B cell (primary cell): ENCODE results near the gene ZNF804A.

Experiments used
- EZH2 ChIP-seq: IDR thresholded peaks from 2 replicates; pipeline ENCODE4 v1.6.1; 2012; ENCODE audit warnings: borderline replicate concordance, low read depth, mild to moderate bottlenecking, moderate library complexity, low read length; ENCODE audit not compliant: insufficient read depth, poor library complexity, severe bottlenecking
- TF ChIP-seq, protein P1 (sequence below): fragments of 200-600 bp; IDR thresholded peaks from one replicate; pipeline ENCODE4 v1.8.0; 2022; ENCODE audit warnings: antibody characterized with exemption, mild to moderate bottlenecking

DNA sequence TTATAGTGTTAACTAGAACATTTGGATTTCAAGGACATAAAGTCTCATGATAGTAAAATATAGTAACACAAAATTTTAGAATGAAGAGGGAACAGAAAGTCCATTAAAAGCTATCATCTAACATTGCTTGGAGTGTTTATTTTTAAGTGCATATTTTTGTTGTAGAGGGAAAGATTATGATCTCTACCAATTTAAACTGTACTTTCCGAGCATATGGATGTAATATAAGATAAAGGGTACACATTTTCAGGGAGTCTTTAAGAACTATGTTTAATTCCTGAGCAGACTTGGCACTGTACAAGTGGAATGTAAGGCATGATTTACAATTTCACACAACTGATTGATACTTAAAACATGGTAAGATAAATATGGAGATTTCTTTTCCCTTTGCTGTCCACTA, 34.2 kb upstream of the ZNF804A start:
- TF ChIP-seq, protein P1, sequence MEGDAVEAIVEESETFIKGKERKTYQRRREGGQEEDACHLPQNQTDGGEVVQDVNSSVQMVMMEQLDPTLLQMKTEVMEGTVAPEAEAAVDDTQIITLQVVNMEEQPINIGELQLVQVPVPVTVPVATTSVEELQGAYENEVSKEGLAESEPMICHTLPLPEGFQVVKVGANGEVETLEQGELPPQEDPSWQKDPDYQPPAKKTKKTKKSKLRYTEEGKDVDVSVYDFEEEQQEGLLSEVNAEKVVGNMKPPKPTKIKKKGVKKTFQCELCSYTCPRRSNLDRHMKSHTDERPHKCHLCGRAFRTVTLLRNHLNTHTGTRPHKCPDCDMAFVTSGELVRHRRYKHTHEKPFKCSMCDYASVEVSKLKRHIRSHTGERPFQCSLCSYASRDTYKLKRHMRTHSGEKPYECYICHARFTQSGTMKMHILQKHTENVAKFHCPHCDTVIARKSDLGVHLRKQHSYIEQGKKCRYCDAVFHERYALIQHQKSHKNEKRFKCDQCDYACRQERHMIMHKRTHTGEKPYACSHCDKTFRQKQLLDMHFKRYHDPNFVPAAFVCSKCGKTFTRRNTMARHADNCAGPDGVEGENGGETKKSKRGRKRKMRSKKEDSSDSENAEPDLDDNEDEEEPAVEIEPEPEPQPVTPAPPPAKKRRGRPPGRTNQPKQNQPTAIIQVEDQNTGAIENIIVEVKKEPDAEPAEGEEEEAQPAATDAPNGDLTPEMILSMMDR, result no peak
- TF ChIP-seq EZH2, result no peak
